GM18508 (cell line): ENCODE measurements around the gene COBL.

Source experiments
- ATAC-seq: cut with Tn5 transposase; IDR thresholded peaks from one replicate; pipeline ENCODE4 v1.9.1; 2021; ENCODE audit warnings: moderate number of reproducible peaks; ENCODE audit not compliant: insufficient read depth, unreplicated experiment

Gene COBL

GRCh38 chr7:51309361-51310130, 7.1 kb downstream of the COBL start:
- ATAC-seq = no peak

- ATAC-seq = no peak
Observed at GRCh38 chr7:51308696-51309095, 7.9 kb downstream of the COBL start.

GRCh38 chr7:51308265-51308664, 8.3 kb downstream of the COBL start:
- no peak for ATAC-seq

- ATAC-seq = no peak
Observed at GRCh38 chr7:51307651-51308210, 8.9 kb downstream of the COBL start.

GRCh38 chr7:51306761-51307160, 9.8 kb downstream of the COBL start:
- ATAC-seq = no peak

- no peak for ATAC-seq
Observed at GRCh38 chr7:51304729-51305128, 11.9 kb downstream of the COBL start.

GRCh38 chr7:51303142-51303525, 13.5 kb downstream of the COBL start:
- no peak for ATAC-seq

GRCh38 chr7:51301806-51302205, 14.8 kb downstream of the COBL start:
- ATAC-seq = no peak

GRCh38 chr7:51300762-51301674, 15.6 kb downstream of the COBL start:
- no peak for ATAC-seq

GRCh38 chr7:51299391-51300133, 17.0 kb downstream of the COBL start:
- no peak for ATAC-seq

- no peak for ATAC-seq
Observed at GRCh38 chr7:51298912-51299311, 17.7 kb downstream of the COBL start.

- ATAC-seq = no peak
Observed at GRCh38 chr7:51297986-51298385, 18.6 kb downstream of the COBL start.

- ATAC-seq = no peak
Observed at GRCh38 chr7:51295440-51296245, 21.0 kb downstream of the COBL start.

GRCh38 chr7:51292596-51292995, 24.0 kb downstream of the COBL start:
- ATAC-seq = no peak

GRCh38 chr7:51290702-51291540, 25.7 kb downstream of the COBL start:
- ATAC-seq = no peak

GRCh38 chr7:51290304-51290637, 26.3 kb downstream of the COBL start:
- ATAC-seq = no peak

GRCh38 chr7:51289623-51290303, 26.8 kb downstream of the COBL start:
- ATAC-seq = no peak

- no peak for ATAC-seq
Observed at GRCh38 chr7:51288896-51289622, 27.6 kb downstream of the COBL start.
